Astrocyte of the spinal cord (primary cell): ENCODE results near the gene PEX26.
"Not testable (repeated sequence)": the region's sequence is repeated elsewhere in the genome, so short reads cannot be mapped to it uniquely, and the experiment has no call there.

Source experiments
- DNase-seq: peaks from one replicate; pipeline ENCODE4 v3.0.0; 2011; ENCODE audit warnings: low read depth, low spot score
- H3K4me3 ChIP-seq: 2 replicates; pipeline ENCODE4 v1.5.1; 2011; ENCODE audit warnings: low read depth, mild to moderate bottlenecking, low read length, moderate library complexity
- CTCF ChIP-seq: IDR thresholded peaks from 2 replicates; pipeline ENCODE4 v1.5.1; 2012; ENCODE audit warnings: low read depth, mild to moderate bottlenecking, low read length, inconsistent platforms
- in situ Hi-C: cut with HindIII; loops from 2 replicates; pipeline ENCODE4 v1.10.0; 2017; ENCODE audit warnings: low sequenced_read_pairs

PEX26 gene

GRCh38 chr22:18060646-18061620 is 16.9 kb upstream of the PEX26 start:
- no peak overlapping the region for H3K4me3 ChIP-seq
- TF ChIP-seq CTCF: no peak
- peak; percentile 19 for DNase-seq
- in situ Hi-C loops: no loop called here

GRCh38 chr22:18062421-18062820 is 15.4 kb upstream of the PEX26 start:
- TF ChIP-seq CTCF: no peak
- in situ Hi-C loops: no loop called here
- H3K4me3 ChIP-seq: no peak overlapping the region
- DNase-seq: no peak

- in situ Hi-C loops: no loop called here
- H3K4me3 ChIP-seq: no peak overlapping the region
- no peak for DNase-seq
- TF ChIP-seq CTCF: no peak
Observed at GRCh38 chr22:18063306-18063705, 14.5 kb upstream of the PEX26 start.

GRCh38 chr22:18063715-18064114 is 14.1 kb upstream of the PEX26 start:
- in situ Hi-C loops, H3K4me3 ChIP-seq, DNase-seq: not testable (repeated sequence)

- no peak for DNase-seq
- no peak for TF ChIP-seq CTCF
- H3K4me3 ChIP-seq: no peak overlapping the region
- in situ Hi-C loops: no loop called here
Observed at GRCh38 chr22:18064636-18065035, 13.2 kb upstream of the PEX26 start.

- no peak for DNase-seq
- H3K4me3 ChIP-seq: no peak overlapping the region
- TF ChIP-seq CTCF: no peak
- in situ Hi-C loops: no loop called here
Observed at GRCh38 chr22:18065256-18065655, 12.5 kb upstream of the PEX26 start.

- no peak for TF ChIP-seq CTCF
- in situ Hi-C loops: no loop called here
- no peak overlapping the region for H3K4me3 ChIP-seq
- no peak for DNase-seq
Observed at GRCh38 chr22:18066181-18066859, 11.5 kb upstream of the PEX26 start.
